Stimulated activated CD4-positive, alpha-beta T cell treated with anti-CD3 and anti-CD28 coated beads, Interleukin-4, amount 100 ng/mL, for 4 hours (primary cell): ENCODE results near the gene NAALADL2.

Source experiments
- DNase-seq, 2 experiments: peaks; one replicate each; pipeline ENCODE4 v3.0.0-alpha.2; 2020

NAALADL2 gene

GRCh38 chr3:175617247-175617646 lies 758.1 kb downstream of the NAALADL2 start:
- DNase-seq: no peak

DNA sequence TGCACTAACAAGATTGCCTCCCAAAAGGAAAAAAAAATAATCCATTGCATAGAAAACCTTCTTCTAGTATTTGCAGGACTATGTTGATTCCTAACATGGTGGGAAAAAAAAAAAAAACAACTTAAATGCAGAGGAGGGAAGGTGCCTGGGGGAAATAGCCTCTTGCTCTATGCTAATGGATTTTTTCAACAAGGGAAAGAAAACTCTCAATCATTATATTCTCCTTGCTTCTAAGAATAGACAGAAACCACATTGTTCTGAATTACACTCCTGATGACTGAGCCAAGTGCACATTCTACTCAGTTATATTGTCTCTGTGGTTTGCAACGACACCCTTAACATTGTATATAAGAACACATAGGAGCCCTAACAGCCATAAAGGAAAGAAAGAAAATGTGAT lies 760.2 kb downstream of the NAALADL2 start:
- DNase-seq: no peak

GRCh38 chr3:175620093-175620492 lies 761.0 kb downstream of the NAALADL2 start:
- no peak for DNase-seq

GRCh38 chr3:175620532-175620931 lies 761.4 kb downstream of the NAALADL2 start:
- no peak for DNase-seq

GRCh38 chr3:175640958-175641357 lies 781.8 kb downstream of the NAALADL2 start:
- DNase-seq: no peak

DNA sequence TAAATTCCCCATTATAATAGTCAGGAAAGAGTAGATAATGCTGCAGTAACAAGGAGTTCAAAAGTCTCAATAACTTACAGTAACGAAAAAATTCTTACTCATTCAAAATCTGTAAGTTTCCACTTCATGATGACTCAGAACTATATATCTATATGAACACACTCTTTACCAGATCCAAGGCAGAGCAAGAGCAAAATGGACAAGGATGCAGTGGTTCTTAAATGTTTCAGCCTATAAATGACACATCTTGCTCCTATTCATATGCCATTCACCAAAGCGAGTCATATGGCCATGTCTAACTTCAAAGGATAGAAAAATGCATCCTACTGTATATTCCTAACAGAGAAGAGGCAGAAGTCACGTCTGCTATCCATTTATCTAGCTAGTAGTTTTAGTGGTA lies 787.7 kb downstream of the NAALADL2 start:
- no peak for DNase-seq

GRCh38 chr3:175648899-175649298 lies 789.8 kb downstream of the NAALADL2 start:
- no peak for DNase-seq

GRCh38 chr3:175651716-175652115 lies 792.6 kb downstream of the NAALADL2 start:
- DNase-seq: no peak

GRCh38 chr3:175655351-175655750 lies 796.2 kb downstream of the NAALADL2 start:
- no peak for DNase-seq

GRCh38 chr3:175656461-175656860 lies 797.3 kb downstream of the NAALADL2 start:
- DNase-seq: no peak

GRCh38 chr3:175659670-175660350 lies 800.7 kb downstream of the NAALADL2 start:
- no peak for DNase-seq

DNA sequence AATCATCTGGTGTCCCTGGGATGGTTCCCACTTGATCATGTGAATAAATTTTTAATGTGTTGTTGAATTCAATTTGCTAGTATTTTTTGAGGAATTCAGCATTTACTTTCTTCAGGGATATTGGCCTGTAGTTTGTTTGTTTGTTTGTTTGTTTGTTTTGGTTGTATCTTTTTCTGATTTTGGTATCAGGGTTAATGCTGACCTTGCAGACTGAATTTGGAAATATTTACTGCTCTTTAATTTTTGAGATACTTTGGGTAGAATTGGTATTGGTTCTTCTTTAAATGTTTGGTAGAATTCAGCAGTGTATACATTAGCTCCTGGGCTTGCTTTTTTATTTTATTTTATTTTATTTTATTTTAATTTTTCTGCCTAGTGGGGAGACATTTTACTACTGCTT lies 803.7 kb downstream of the NAALADL2 start:
- no peak for DNase-seq

- no peak for DNase-seq
These were observed 805.8 kb downstream of the NAALADL2 start for GRCh38 chr3:175664911-175665310.

GRCh38 chr3:175668300-175668699 lies 809.2 kb downstream of the NAALADL2 start:
- DNase-seq: no peak

DNA sequence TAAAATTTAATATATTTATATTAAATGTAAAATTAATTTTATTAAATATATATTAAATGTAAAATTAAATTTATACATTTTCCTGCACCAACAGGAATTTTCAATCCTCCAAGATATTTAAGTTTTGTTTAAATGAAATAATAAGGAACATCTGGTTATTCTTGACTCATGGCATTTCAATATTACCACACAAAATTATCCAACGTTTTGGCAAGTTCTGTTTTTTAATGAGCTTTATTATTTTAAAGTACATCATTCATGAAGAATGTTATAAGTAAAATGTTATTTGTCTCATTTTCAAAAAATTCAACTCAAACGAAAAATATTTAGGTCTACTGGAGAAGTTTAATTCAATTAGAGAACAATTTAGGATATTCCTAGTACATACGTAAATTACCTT lies 811.4 kb downstream of the NAALADL2 start:
- DNase-seq: no peak

- DNase-seq: no peak
These were observed 813.1 kb downstream of the NAALADL2 start for GRCh38 chr3:175672119-175672689.

DNA sequence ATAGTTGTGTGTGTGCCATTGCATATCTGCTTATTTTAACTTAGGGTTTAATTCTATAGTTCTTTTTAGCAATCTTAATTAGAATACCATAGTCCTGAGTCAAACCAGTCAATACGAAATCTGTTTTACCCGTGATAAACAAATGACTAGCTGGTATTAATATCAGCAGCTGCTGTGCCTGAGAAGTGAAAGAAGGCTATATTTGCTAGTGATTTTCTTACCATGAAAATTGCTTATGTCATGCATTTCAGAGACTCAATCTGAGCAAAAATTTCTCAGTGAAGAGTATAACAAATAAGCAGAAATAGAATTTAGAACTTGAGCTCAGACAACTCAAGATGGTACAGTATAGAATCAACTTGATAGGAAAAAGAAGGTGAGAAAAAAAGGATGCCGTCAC lies 820.4 kb downstream of the NAALADL2 start:
- no peak for DNase-seq

- DNase-seq: no peak
These were observed 833.1 kb downstream of the NAALADL2 start for GRCh38 chr3:175692256-175692655.

GRCh38 chr3:175695251-175695650 lies 836.1 kb downstream of the NAALADL2 start:
- no peak for DNase-seq

DNA sequence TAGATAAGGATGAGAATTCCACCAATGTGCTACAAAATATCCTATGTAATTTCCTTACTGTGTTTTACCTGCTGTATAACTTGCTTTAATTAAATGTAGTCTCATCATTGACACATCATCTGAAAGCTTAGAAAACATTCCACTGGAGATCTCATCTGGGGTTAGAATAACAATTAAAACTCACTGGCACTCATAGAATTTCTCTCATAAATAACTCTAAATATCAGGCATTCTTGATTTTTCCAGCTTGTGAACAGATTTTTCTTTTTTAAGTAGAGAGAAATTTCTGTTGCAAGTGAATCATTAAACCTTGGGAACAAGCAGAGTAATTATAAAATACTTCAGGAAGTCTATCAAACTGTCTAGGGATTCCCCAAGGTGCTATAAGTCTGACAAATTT lies 843.8 kb downstream of the NAALADL2 start:
- DNase-seq: no peak

DNA sequence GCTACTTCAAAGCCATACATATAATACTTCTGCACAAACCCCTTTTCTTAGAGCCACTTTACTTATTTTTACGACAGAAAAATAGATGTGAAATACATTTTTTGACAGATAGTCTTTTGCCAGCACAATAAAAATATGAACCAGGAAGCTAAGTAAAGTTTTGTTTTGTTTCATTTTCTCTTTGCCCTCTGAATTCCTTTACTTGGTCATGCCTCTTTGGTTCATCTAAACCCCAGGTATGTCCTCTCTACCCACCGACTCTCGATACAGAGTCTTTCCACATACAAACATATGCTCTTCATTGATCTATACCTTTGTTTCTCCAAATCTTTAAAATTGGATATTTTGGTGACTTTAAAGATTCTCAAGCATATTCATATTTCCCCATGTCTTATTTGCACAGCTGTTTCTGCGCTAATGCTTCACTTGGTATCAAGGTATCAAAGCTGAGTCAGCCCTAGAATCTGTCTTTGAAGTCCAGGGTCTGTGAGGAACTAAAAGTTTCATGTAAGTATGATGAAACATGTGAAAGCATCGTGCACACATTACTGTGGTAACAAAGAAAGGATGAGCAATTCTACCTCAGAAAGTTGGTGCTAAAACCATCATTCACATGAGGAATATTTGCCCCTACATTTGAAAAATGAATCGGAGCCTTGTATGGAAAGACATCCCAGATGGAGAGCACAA lies 845.4 kb downstream of the NAALADL2 start:
- no peak for DNase-seq

- no peak for DNase-seq
These were observed 854.1 kb downstream of the NAALADL2 start for GRCh38 chr3:175713268-175713667.

DNA sequence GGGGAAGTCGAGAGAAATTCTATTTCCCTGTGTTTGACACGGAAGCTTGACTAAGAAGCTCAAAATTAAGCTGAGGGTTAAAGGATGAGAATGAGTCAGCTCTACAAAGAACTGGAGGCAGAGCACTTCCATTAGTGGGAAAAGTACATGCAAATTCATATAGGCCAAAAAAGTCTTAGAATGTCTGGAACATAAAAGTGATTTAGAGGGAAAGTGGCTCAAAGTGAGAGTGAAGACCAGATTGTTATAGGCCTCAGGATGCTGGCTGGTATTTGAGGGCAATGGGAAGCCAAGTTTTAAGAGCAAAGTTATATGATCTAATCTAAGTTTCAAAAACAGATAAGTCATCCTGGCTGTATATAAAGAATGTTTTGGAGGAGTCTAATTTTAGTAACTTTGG lies 857.3 kb downstream of the NAALADL2 start:
- no peak for DNase-seq

DNA sequence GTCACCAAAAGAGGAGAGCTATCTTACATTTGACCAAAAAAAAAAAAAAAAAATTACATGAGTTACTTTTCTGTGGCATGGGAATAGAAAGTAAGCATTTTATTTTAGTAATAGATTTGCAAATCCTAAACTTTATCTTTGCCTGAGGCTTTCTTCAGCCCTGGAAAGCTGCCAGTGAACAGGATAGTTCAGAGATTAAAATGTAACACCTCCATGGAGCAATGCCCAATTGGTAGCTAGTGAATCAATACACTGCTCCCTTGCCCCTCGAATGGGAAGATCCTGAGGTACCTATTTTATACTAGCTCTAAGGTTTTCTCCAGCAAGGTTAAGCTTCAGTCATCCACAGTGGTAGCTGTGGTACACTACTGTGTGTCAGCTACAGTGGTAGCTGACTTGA lies 867.1 kb downstream of the NAALADL2 start:
- DNase-seq: no peak
